HFF-Myc (cell line): Measurements from ENCODE around the gene INPP4B.
A peak's percentile ranks its signal among the peaks of the same experiment; 100 is the strongest.

Source experiments
- DNase-seq: peaks from one replicate; pipeline ENCODE4 v3.0.0-alpha.2; 2011; ENCODE audit warnings: low read depth; ENCODE audit errors: extremely low read depth
- H3K4me3 ChIP-seq: replicated peaks from 2 replicates; pipeline ENCODE4 v1.5.1; 2011; ENCODE audit warnings: low read depth, mild to moderate bottlenecking, control low read depth, low read length
- CTCF ChIP-seq: IDR thresholded peaks from 2 replicates; pipeline ENCODE4 v1.5.1; 2012; ENCODE audit warnings: mild to moderate bottlenecking, low read depth, low read length, control low read depth; ENCODE audit errors: missing control alignments

The INPP4B gene

DNA sequence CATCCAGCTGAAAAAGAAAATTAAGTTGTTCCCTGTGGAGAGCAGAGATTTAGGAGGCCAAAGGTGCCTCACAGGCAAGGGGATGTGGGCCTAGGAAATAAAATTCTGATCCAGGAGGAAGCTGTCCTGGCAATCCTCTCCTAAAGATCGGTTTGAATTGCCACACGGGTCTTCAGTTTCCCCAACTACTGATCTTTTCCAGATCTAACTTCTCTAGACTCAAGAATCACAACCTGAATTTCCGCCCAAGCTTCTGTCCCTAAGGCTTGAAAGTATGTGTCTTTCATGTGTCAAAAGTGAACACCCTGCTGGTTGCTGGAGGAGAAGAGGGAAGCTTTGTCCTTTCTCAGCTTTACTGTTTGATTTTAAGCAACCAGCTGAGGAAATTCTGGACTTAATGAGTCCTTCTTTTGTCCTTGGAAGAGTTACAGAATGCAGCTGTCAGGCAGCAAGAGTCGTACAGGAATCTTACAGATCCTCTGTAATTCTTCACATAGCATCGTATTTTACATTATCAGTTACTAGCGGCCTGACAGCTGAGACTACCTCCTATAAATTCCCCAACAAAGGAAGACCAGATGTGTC is 93.8 kb downstream of the INPP4B start:
- no peak overlapping the region for H3K4me3 ChIP-seq
- DNase-seq = no peak
- no peak for TF ChIP-seq CTCF

DNA sequence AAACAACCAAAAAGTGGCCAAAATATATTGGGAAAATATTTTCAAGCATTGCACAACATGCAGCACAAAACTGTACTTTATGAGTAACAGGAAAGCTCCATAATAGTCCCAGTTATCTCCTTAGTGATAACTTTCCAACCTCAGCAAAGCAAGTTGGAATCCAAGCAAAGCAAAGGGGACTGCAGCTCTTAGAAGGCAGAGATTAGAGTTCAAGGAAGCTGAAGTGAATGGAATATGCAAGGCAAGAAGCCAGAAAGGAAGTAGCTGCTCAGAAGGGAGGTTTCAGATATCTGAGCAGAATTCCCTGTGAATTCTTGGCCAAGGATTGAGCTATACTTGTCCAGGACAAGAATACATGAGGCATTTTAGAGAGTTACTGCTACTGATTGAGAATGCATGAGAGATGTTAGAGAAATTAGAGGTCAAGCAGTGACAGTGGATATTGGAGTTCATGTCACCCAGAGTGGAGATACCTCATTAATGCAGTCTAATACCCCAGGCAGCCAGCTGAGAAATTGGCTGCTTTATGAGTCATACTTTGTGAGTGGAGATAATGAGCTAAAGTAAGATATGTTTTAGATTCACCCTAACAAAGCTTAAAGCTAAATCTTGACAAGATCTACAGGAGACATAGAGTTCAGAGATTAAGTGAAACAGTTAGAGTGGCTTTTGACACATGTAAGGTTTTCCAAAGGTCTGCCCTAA is 102.8 kb downstream of the INPP4B start:
- no peak for TF ChIP-seq CTCF
- no peak overlapping the region for H3K4me3 ChIP-seq
- no peak for DNase-seq

- DNase-seq = no peak
- H3K4me3 ChIP-seq = no peak overlapping the region
- no peak for TF ChIP-seq CTCF
Observed at GRCh38 chr4:142741995-142742394, 104.1 kb downstream of the INPP4B start.

- H3K4me3 ChIP-seq = no peak overlapping the region
- no peak for TF ChIP-seq CTCF
- peak; percentile 54 for DNase-seq
Observed at GRCh38 chr4:142728233-142728632, 117.9 kb downstream of the INPP4B start.

GRCh38 chr4:142727149-142727548 is 119.0 kb downstream of the INPP4B start:
- no peak overlapping the region for H3K4me3 ChIP-seq
- no peak for TF ChIP-seq CTCF
- DNase-seq = no peak

GRCh38 chr4:142725886-142726285 is 120.2 kb downstream of the INPP4B start:
- H3K4me3 ChIP-seq = no peak overlapping the region
- no peak for DNase-seq
- TF ChIP-seq CTCF = no peak
